HTR-8/SVneo (cell line): ENCODE results near the gene DDX18.
"Not testable (repeated sequence)": the region's sequence is repeated elsewhere in the genome, so short reads cannot be mapped to it uniquely, and the experiment has no call there.

Experiments
- DNase-seq: peaks from one replicate; pipeline ENCODE4 v3.0.0; 2011; ENCODE audit warnings: low spot score, mixed read lengths; ENCODE audit not compliant: insufficient read length
- FAIRE-seq: peaks from 2 replicates; lab custom pipeline; 2011; peaks lifted over from hg19 to GRCh38; lab: Jason Lieb, UNC

Gene DDX18

GRCh38 chr2:117814417-117815264 lies at the start of gene DDX18:
Gene DDX18 (plus strand): TSS chr2:117814691. CDS start chr2:117814778, 87 bp downstream.
- FAIRE-seq: peak; percentile 93
- DNase-seq: peak; percentile 85

- DNase-seq (no peak), FAIRE-seq (no peak)
Measured at GRCh38 chr2:117770730-117771129, 43.8 kb upstream of the DDX18 start.

DNA sequence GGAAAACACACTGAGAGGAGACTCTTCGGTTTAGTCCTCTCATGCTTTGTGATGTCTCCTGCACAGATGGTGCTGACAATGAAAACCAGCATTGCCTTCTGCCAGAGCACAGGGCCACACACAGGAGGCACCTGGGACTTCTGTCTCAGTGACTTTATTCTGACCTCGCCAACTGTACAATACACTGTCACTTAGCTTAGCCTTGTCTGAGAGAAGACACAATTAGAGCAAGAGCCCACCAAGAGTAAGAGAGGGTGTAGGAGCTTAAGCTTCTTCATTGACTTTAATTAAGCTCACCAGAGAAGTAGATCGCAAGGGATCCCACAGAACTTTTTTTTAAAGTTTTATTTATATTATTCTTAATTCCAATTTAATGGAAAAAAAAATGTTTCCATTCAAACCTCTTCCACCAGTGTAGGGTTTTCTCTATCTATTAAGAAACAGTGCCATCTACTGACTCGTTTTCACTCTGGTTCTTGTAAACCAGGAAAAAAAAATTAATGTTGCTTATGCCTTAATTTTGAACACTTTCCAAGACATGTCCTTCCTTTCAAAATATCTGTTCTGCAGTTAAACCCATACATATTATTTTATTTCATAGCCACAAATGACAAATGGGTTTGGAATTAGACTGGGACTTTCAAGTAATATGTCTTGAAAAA lies 42.4 kb upstream of the DDX18 start:
- no peak for FAIRE-seq
- peak; percentile 7 for DNase-seq

DNA sequence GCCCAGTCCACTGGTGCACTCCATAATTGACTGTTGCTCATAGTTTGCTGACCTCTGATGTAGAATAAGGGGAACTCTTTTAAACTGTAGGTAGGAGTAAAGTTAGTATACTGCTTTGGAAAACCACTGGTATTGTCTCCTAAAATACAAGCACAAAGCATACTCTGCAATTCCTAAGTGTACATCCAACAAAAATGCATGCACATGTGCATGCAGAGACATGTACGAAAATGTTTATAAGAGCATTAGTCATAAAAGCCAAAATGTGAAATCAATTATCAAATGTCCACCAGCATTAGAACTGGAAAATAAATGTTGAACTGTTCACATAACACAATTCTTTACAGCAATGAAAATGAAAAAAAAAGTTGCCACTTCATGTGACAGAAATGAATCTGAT lies 39.8 kb upstream of the DDX18 start:
- DNase-seq (no peak), FAIRE-seq (no peak)

DNA sequence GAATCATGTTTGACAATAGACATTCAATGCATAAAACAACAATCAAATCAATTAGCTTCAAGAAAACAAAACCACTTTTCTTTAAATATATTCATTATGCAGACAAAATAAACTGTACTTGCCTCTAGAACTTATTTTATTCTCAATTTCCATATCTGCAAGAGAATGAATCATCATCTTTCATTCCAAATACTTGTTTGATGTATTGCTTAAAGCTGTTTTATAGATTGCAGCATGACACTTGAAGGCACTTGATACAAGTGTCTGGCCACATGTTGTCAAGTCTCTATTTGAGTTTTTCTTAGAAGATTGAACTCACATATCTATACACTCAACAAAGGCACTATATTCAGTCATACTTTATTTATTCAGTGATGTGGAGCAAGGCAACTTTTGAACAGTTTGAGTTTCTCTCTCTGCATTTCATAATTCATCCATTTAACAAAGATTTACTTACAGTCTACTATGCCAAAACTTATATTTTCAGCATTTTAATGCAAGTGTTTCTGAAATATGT lies 38.7 kb upstream of the DDX18 start:
- no peak for DNase-seq
- no peak for FAIRE-seq

DNA sequence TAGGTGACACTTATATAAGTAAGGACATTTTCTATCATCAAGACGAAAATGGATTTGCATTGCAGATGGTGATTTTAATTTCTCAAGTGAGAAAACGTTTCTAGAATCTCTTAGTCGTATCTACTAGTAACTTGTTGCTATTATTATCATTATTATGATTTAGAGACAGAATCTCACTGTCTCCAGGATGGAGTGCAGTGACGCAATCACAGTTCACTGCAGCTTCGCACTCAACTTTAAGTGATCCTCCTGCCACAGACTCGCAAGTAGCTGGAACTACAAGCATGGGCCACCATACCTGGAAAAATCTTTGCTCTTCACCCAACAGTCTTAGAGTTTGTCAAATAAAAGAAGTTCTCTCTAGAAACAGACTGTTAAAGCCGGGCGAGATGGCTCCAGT lies 37.6 kb upstream of the DDX18 start:
- DNase-seq (no peak), FAIRE-seq (no peak)

- DNase-seq (peak; percentile 11), FAIRE-seq (no peak)
Measured at GRCh38 chr2:117785740-117786139, 28.8 kb upstream of the DDX18 start.

DNA sequence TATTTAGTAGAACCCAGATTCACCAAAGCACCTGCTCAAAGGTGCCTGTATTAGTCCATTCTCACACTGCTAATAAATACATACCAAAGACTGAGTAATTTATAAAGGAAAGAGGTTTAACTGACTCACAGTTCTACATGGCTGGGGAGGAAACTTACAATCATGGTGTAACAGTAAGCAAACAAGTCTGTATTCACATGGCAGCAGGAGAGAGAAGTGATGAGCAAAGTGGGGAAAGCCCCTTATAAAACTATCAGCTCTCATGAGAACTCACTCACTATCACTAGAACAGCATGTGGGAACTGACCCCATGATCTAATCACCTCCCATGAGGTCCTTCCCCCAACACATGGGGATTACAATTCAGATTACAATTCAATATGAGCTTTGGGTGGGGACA lies 28.0 kb upstream of the DDX18 start:
- DNase-seq (no peak), FAIRE-seq (no peak)

- FAIRE-seq (no peak), DNase-seq (no peak)
Measured at GRCh38 chr2:117789505-117789904, 25.0 kb upstream of the DDX18 start.

GRCh38 chr2:117794668-117795067 lies 19.8 kb upstream of the DDX18 start:
- FAIRE-seq: no peak
- DNase-seq: no peak

DNA sequence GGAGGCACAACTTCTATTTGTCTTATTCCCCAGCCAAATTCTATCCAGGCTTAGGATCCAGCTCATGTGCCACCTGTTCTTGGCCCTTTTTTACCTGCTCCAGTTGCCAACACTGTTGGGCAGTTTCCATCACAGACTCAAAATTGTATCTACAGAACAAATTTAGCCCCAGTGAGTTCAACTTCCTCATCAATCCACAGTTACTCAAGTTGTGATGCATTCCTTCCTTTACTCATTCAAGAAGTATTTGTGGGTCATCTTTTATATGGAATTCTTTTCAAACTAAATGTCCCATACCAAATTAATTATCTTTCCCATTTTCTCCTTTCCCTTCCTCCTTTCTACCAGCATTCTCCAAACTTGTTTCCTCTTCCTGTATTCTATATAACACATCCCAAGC lies 12.7 kb upstream of the DDX18 start:
- FAIRE-seq: no peak
- DNase-seq: no peak

- DNase-seq: not testable (repeated sequence)
Measured at GRCh38 chr2:117803644-117804325, 10.7 kb upstream of the DDX18 start.

DNA sequence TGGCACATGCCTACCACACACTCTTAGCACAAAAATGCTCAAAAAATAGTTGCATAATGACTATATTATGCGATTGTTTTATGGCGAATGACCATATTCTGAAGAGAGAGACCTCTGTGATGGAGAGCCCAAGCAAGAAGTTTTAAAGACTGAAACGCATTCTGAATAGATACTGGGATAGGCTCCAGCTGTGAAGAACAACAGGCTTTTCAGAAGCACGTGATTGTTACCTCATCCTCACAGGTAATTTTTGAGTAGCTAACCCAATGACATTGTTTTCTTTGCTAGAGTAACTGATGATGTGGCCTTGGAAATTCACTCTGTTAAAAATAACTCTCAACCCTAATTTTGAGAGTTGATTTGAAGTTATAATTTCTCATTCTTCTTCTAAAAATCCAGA lies 2.0 kb upstream of the DDX18 start:
- FAIRE-seq: no peak
- no peak for DNase-seq

More at GRCh38 chr2:117803644-117804325, 10.7 kb upstream of the DDX18 start:
- FAIRE-seq: not testable (repeated sequence)

GRCh38 chr2:117815946-117816345 lies 1.5 kb downstream of the DDX18 start:
- DNase-seq: no peak
- no peak for FAIRE-seq

- no peak for FAIRE-seq
- no peak for DNase-seq
Measured at GRCh38 chr2:117818921-117819320, 4.4 kb downstream of the DDX18 start.

- DNase-seq: no peak
- FAIRE-seq: no peak
Measured at GRCh38 chr2:117820444-117820843, 6.0 kb downstream of the DDX18 start.

DNA sequence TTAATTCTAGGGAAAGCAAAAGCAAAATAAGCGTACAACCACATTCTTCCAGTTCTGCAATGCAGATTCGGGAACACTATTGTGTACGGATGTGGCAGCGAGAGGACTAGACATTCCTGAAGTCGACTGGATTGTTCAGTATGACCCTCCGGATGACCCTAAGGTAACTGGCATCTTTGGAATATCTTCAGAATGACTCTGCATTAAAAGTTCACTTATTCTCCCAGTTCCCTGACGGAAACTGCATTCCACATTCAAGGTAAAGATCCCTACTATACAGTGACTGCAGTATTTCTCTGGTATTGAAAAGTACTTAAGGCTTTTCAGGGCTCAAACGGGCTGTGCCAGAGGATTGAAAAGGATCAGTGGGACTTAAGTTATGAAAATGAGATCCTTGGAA lies 10.9 kb downstream of the DDX18 start:
- no peak for FAIRE-seq
- no peak for DNase-seq

DNA sequence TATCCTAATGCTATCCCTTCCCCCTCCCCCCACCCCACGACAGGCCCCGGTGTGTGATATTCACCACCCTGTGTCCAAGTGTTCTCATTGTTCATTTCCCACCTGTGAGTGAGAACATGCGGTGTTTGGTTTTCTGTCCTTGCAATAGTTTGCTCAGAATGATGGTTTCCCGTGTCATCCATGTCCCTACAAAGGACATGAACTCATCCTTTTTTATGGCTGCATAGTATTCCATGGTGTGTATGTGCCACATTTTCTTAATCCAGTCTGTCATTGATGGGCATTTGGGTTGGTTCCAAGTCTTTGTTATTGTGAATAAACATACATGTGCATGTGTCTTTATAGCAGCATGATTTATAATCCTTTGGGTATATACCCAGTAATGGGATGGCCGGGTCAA lies 13.0 kb downstream of the DDX18 start:
- not testable (repeated sequence) for DNase-seq, FAIRE-seq

DNA sequence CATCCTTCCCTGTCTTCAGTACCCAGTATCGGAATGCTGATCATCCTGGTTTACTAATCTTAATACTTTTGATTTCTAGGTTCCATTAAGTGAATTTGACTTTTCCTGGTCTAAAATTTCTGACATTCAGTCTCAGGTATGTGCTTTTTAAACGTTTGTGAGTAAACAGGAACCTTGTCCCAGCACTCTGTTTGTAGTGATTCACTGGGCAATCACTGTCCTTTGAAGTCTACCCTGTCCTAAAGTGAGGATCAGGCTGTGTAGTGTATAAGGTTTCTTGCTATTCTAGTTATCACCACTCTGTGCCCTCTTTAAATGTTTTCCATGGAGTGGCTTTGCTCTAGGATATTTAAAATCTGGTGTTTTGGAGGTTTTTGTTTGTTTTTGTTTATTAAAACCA lies 14.4 kb downstream of the DDX18 start:
- DNase-seq (no peak), FAIRE-seq (no peak)

GRCh38 chr2:117832332-117832731 lies 17.8 kb downstream of the DDX18 start:
- FAIRE-seq (no peak), DNase-seq (no peak)
